ENCODE data around the gene SH2D1B.

The SH2D1B gene

GRCh38 chr1:162370721-162371120 is 41.2 kb downstream of the SH2D1B start:
- Histone ChIP-seq H3K27ac (ENCODE audit: low read depth, low read length) (no peak overlapping the region), H3K4me3 (ENCODE audit: low read depth, low read length) (no peak overlapping the region), H3K27me3 (ENCODE audit: control insufficient read depth, insufficient read depth, low read length) (no peaks in the 10 kb centered on the region), H3K9ac (ENCODE audit: low read depth, low read length) (no peak overlapping the region), H3K36me3 (ENCODE audit: control insufficient read depth, insufficient read depth, low read length) (peaks cover 7% of the 10 kb centered on the region; the same call in 1 of the 2 replicates), H3K9me3 (ENCODE audit: control insufficient read depth, insufficient read depth, low read length) (no peaks in the 10 kb centered on the region), H3K4me1 (ENCODE audit: control insufficient read depth, insufficient read depth, low read length) (no peaks in the 10 kb centered on the region)

- H3K4me1 ChIP-seq (ENCODE audit: control insufficient read depth, insufficient read depth, low read length): no peaks in the 10 kb centered on the region
- H3K4me3 ChIP-seq (ENCODE audit: low read depth, low read length): no peak overlapping the region
- H3K27ac ChIP-seq (ENCODE audit: low read depth, low read length): no peak overlapping the region
- H3K36me3 ChIP-seq (ENCODE audit: control insufficient read depth, insufficient read depth, low read length): peaks cover 7% of the 10 kb centered on the region; the same call in 1 of the 2 replicates
- H3K27me3 ChIP-seq (ENCODE audit: control insufficient read depth, insufficient read depth, low read length): no peaks in the 10 kb centered on the region
- H3K9ac ChIP-seq (ENCODE audit: low read depth, low read length): no peak overlapping the region
- H3K9me3 ChIP-seq (ENCODE audit: control insufficient read depth, insufficient read depth, low read length): no peaks in the 10 kb centered on the region
Measured at GRCh38 chr1:162370161-162370560, 41.8 kb downstream of the SH2D1B start.

- peaks cover 7% of the 10 kb centered on the region; the same call in 1 of the 2 replicates for H3K36me3 ChIP-seq (ENCODE audit: control insufficient read depth, insufficient read depth, low read length)
- no peaks in the 10 kb centered on the region for H3K4me1 ChIP-seq (ENCODE audit: control insufficient read depth, insufficient read depth, low read length)
- H3K27me3 ChIP-seq (ENCODE audit: control insufficient read depth, insufficient read depth, low read length): no peaks in the 10 kb centered on the region
- H3K27ac ChIP-seq (ENCODE audit: low read depth, low read length): no peak overlapping the region
- no peak overlapping the region for H3K9ac ChIP-seq (ENCODE audit: low read depth, low read length)
- H3K4me3 ChIP-seq (ENCODE audit: low read depth, low read length): no peak overlapping the region
- H3K9me3 ChIP-seq (ENCODE audit: control insufficient read depth, insufficient read depth, low read length): no peaks in the 10 kb centered on the region
Measured at GRCh38 chr1:162369571-162369970, 42.4 kb downstream of the SH2D1B start.

- peaks cover 7% of the 10 kb centered on the region; the same call in 1 of the 2 replicates for H3K36me3 ChIP-seq (ENCODE audit: control insufficient read depth, insufficient read depth, low read length)
- no peak overlapping the region for H3K9ac ChIP-seq (ENCODE audit: low read depth, low read length)
- no peak overlapping the region for H3K27ac ChIP-seq (ENCODE audit: low read depth, low read length)
- H3K4me3 ChIP-seq (ENCODE audit: low read depth, low read length): no peak overlapping the region
- no peaks in the 10 kb centered on the region for H3K4me1 ChIP-seq (ENCODE audit: control insufficient read depth, insufficient read depth, low read length)
- no peaks in the 10 kb centered on the region for H3K9me3 ChIP-seq (ENCODE audit: control insufficient read depth, insufficient read depth, low read length)
- no peaks in the 10 kb centered on the region for H3K27me3 ChIP-seq (ENCODE audit: control insufficient read depth, insufficient read depth, low read length)
Measured at GRCh38 chr1:162368451-162368850, 43.5 kb downstream of the SH2D1B start.

GRCh38 chr1:162367772-162368171 is 44.2 kb downstream of the SH2D1B start:
- Histone ChIP-seq H3K9me3 (ENCODE audit: control insufficient read depth, insufficient read depth, low read length) (no peaks in the 10 kb centered on the region), H3K27me3 (ENCODE audit: control insufficient read depth, insufficient read depth, low read length) (no peaks in the 10 kb centered on the region)

GRCh38 chr1:162367073-162367472 is 44.9 kb downstream of the SH2D1B start:
- Histone ChIP-seq H3K9ac (ENCODE audit: low read depth, low read length) (no peak overlapping the region), H3K27ac (ENCODE audit: low read depth, low read length) (no peak overlapping the region), H3K4me3 (ENCODE audit: low read depth, low read length) (no peak overlapping the region), H3K9me3 (ENCODE audit: control insufficient read depth, insufficient read depth, low read length) (no peaks in the 10 kb centered on the region), H3K36me3 (ENCODE audit: control insufficient read depth, insufficient read depth, low read length) (peaks cover 7% of the 10 kb centered on the region; the same call in 1 of the 2 replicates), H3K4me1 (ENCODE audit: control insufficient read depth, insufficient read depth, low read length) (no peaks in the 10 kb centered on the region), H3K27me3 (ENCODE audit: control insufficient read depth, insufficient read depth, low read length) (no peaks in the 10 kb centered on the region)

More at GRCh38 chr1:162367772-162368171, 44.2 kb downstream of the SH2D1B start:
- H3K27ac ChIP-seq (ENCODE audit: low read depth, low read length): no peak overlapping the region
- peaks cover 7% of the 10 kb centered on the region; the same call in 1 of the 2 replicates for H3K36me3 ChIP-seq (ENCODE audit: control insufficient read depth, insufficient read depth, low read length)
- H3K4me3 ChIP-seq (ENCODE audit: low read depth, low read length): no peak overlapping the region
- H3K4me1 ChIP-seq (ENCODE audit: control insufficient read depth, insufficient read depth, low read length): no peaks in the 10 kb centered on the region
- no peak overlapping the region for H3K9ac ChIP-seq (ENCODE audit: low read depth, low read length)

GRCh38 chr1:162366671-162367070 is 45.3 kb downstream of the SH2D1B start:
- H3K4me1 ChIP-seq (ENCODE audit: control insufficient read depth, insufficient read depth, low read length): no peaks in the 10 kb centered on the region
- no peak overlapping the region for H3K9ac ChIP-seq (ENCODE audit: low read depth, low read length)
- H3K27me3 ChIP-seq (ENCODE audit: control insufficient read depth, insufficient read depth, low read length): no peaks in the 10 kb centered on the region
- no peak overlapping the region for H3K4me3 ChIP-seq (ENCODE audit: low read depth, low read length)
- H3K27ac ChIP-seq (ENCODE audit: low read depth, low read length): no peak overlapping the region
- no peaks in the 10 kb centered on the region for H3K9me3 ChIP-seq (ENCODE audit: control insufficient read depth, insufficient read depth, low read length)
- H3K36me3 ChIP-seq (ENCODE audit: control insufficient read depth, insufficient read depth, low read length): peaks cover 7% of the 10 kb centered on the region; the same call in 1 of the 2 replicates

GRCh38 chr1:162366149-162366548 is 45.8 kb downstream of the SH2D1B start:
- Histone ChIP-seq H3K9ac (ENCODE audit: low read depth, low read length) (no peak overlapping the region), H3K9me3 (ENCODE audit: control insufficient read depth, insufficient read depth, low read length) (no peaks in the 10 kb centered on the region), H3K27ac (ENCODE audit: low read depth, low read length) (no peak overlapping the region), H3K4me1 (ENCODE audit: control insufficient read depth, insufficient read depth, low read length) (no peaks in the 10 kb centered on the region), H3K4me3 (ENCODE audit: low read depth, low read length) (no peak overlapping the region), H3K36me3 (ENCODE audit: control insufficient read depth, insufficient read depth, low read length) (peaks cover 7% of the 10 kb centered on the region; the same call in 1 of the 2 replicates), H3K27me3 (ENCODE audit: control insufficient read depth, insufficient read depth, low read length) (no peaks in the 10 kb centered on the region)

- Histone ChIP-seq H3K27ac (ENCODE audit: low read depth, low read length) (no peak overlapping the region), H3K9ac (ENCODE audit: low read depth, low read length) (no peak overlapping the region), H3K4me3 (ENCODE audit: low read depth, low read length) (no peak overlapping the region), H3K36me3 (ENCODE audit: control insufficient read depth, insufficient read depth, low read length) (peaks cover 7% of the 10 kb centered on the region; the same call in 1 of the 2 replicates), H3K4me1 (ENCODE audit: control insufficient read depth, insufficient read depth, low read length) (no peaks in the 10 kb centered on the region), H3K9me3 (ENCODE audit: control insufficient read depth, insufficient read depth, low read length) (no peaks in the 10 kb centered on the region), H3K27me3 (ENCODE audit: control insufficient read depth, insufficient read depth, low read length) (no peaks in the 10 kb centered on the region)
Measured at GRCh38 chr1:162365284-162366020, 46.5 kb downstream of the SH2D1B start.

- H3K9ac ChIP-seq (ENCODE audit: low read depth, low read length): no peak overlapping the region
- H3K36me3 ChIP-seq (ENCODE audit: control insufficient read depth, insufficient read depth, low read length): peaks cover 7% of the 10 kb centered on the region; the same call in 1 of the 2 replicates
- no peak overlapping the region for H3K27ac ChIP-seq (ENCODE audit: low read depth, low read length)
- H3K9me3 ChIP-seq (ENCODE audit: control insufficient read depth, insufficient read depth, low read length): no peaks in the 10 kb centered on the region
- H3K4me3 ChIP-seq (ENCODE audit: low read depth, low read length): no peak overlapping the region
- no peaks in the 10 kb centered on the region for H3K4me1 ChIP-seq (ENCODE audit: control insufficient read depth, insufficient read depth, low read length)
- no peaks in the 10 kb centered on the region for H3K27me3 ChIP-seq (ENCODE audit: control insufficient read depth, insufficient read depth, low read length)
Measured at GRCh38 chr1:162364498-162364897, 47.4 kb downstream of the SH2D1B start.

GRCh38 chr1:162363823-162364222 is 48.1 kb downstream of the SH2D1B start:
- H3K9ac ChIP-seq (ENCODE audit: low read depth, low read length): no peak overlapping the region
- H3K27me3 ChIP-seq (ENCODE audit: control insufficient read depth, insufficient read depth, low read length): no peaks in the 10 kb centered on the region
- H3K4me3 ChIP-seq (ENCODE audit: low read depth, low read length): no peak overlapping the region
- no peaks in the 10 kb centered on the region for H3K4me1 ChIP-seq (ENCODE audit: control insufficient read depth, insufficient read depth, low read length)
- H3K27ac ChIP-seq (ENCODE audit: low read depth, low read length): no peak overlapping the region
- peaks cover 7% of the 10 kb centered on the region; the same call in 1 of the 2 replicates for H3K36me3 ChIP-seq (ENCODE audit: control insufficient read depth, insufficient read depth, low read length)
- H3K9me3 ChIP-seq (ENCODE audit: control insufficient read depth, insufficient read depth, low read length): no peaks in the 10 kb centered on the region
